GM18507 (cell line): ENCODE measurements around the gene BASP1.
A peak's percentile ranks its signal among the peaks of the same experiment; 100 is the strongest.

Experiments used
- DNase-seq: peaks from one replicate; pipeline ENCODE4 v3.0.0; 2011; ENCODE audit warnings: low read depth; ENCODE audit not compliant: insufficient read length; ENCODE audit errors: extremely low spot score
- FAIRE-seq: peaks from 2 replicates; lab custom pipeline; 2011; peaks lifted over from hg19 to GRCh38; lab: Jason Lieb, UNC

Gene BASP1

DNA sequence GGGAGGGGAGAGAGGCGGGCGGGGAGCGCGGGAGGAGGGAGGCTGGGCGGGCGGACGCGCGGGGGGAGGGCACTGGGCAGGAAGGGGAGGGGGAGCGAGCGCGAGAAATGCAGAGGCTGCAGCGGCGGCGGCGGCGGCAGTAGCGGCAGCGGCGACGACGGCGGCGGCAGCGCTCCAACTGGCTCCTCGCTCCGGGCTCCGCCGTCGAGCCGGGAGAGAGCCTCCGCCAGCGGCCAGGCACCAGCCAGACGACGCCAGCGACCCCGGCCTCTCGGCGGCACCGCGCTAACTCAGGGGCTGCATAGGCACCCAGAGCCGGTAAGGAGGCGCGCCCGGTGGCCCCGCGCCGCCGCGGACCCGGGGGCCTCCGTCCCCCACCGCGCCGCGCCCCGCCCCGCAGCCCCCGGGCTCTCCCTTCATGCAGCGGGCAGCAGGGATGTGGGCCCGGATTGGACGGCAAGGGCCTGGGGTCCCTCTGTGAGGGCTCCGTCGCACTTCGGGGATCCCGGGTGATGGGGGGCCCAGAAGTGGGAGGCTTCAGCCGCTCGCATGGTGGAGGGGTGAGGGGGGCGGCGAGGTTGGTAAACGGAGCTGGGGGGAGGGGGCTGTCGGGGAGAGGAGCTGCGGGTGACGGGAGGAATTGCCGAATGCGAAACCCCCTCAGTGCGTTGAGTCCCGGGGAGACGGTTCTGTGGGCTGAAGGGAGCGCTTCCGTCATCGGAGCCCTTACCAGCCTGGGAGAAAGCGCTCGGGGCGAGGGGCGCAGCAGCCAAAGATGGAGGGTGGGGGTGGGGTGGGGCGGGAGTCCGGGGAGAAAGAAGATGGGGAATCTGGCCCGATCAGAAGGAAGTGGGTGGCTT is at the start of gene BASP1:
Gene BASP1, plus strand, starts transcription at position 139 of the 860 bp plus-strand sequence. CDS start 57,586 bp downstream, outside the sequence.
- no peak for FAIRE-seq
- no peak for DNase-seq

- DNase-seq (no peak), FAIRE-seq (no peak)
Measured at GRCh38 chr5:17169507-17169906, 47.9 kb upstream of the BASP1 start.

DNA sequence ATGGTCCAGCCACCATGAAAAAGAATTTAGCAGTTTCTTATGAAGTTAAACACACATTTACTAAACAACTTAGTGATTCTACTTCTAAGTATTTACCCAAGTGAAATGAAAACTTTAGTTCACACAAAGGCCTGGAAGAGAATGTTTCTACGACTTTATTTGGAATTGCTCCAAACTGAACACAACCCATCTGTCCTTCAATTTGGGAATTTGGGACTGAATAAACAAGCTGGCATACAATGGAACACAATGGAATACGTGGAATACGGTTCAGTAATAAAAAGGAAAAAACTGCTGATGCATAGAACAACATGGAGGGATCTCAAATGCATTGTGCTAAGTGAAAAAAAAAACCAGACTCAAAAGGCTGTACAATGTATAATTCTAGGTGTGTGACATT is 44.6 kb upstream of the BASP1 start:
- FAIRE-seq, result no peak
- no peak for DNase-seq

- FAIRE-seq (no peak), DNase-seq (no peak)
Measured at GRCh38 chr5:17174965-17175364, 42.5 kb upstream of the BASP1 start.

- FAIRE-seq (no peak), DNase-seq (no peak)
Measured at GRCh38 chr5:17177501-17178372, 39.7 kb upstream of the BASP1 start.

- DNase-seq, result no peak
- FAIRE-seq, result no peak
Measured at GRCh38 chr5:17178373-17178675, 39.1 kb upstream of the BASP1 start.

GRCh38 chr5:17180330-17180843 is 37.0 kb upstream of the BASP1 start:
- FAIRE-seq, result no peak

GRCh38 chr5:17180864-17181723 is 36.3 kb upstream of the BASP1 start:
- FAIRE-seq, result no peak
- no peak for DNase-seq

More at GRCh38 chr5:17180330-17180843, 37.0 kb upstream of the BASP1 start:
- no peak for DNase-seq

DNA sequence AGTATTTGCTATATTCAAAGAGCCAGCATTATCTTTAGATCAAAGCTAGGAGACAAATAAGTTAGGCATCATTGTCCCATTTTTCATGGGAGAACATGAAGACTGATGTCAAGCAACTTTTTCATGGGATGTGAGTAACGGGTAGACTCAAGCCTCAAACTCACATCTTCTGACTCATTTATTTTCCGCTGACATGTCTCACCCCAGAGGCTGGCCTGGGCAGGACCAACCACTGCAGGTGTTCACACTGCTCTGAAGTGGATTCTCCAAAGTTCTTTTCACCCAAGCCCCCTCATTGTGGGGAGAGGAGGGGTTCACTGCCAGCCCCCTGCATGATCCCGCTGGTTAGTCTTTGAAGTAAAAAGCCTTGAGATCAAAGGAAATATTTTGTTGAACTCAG is 34.9 kb upstream of the BASP1 start:
- no peak for DNase-seq
- no peak for FAIRE-seq

- FAIRE-seq (no peak), DNase-seq (no peak)
Measured at GRCh38 chr5:17182981-17183380, 34.5 kb upstream of the BASP1 start.

DNA sequence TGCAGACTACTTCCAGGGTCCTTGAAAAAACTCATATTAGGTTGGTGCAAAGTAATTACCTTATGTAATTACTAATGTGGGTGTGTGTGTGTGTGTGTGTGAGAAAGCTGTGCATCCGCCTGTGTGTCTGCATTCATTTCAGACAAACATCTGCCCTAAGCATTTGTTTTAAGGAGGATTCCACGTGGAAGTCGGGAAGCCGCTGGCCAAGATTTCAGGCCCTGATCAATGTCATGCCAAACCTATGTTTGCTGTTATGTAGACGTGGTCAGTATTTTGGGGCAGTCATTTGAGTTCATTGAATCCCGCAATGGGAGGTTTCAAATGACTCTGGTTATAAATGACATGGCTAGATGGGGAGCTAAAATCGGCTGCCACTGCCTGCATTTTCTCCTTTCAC is 33.6 kb upstream of the BASP1 start:
- FAIRE-seq, result no peak
- no peak for DNase-seq

GRCh38 chr5:17184588-17184987 is 32.8 kb upstream of the BASP1 start:
- FAIRE-seq, result no peak
- DNase-seq, result no peak

DNA sequence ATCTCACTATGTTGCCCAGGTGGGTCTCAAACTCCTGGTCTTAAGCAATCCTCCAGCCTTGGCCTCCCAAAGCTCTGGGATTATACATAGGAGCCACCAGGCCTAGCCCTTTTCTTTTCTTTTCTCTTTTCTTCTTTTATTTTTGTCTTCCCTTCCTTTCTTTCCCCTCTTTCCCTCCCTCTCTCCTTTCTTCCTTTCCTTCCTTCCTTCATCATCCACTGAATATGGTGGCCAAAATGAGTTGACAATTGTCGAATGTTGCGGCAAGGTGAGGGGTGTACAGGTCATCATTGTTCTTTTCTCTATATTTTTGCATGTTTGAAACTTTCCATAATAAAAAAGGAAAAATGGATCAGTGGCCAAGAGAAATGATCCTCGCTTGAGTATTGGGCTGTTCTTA is 32.1 kb upstream of the BASP1 start:
- DNase-seq, result no peak
- FAIRE-seq, result no peak

- no peak for DNase-seq
- no peak for FAIRE-seq
Measured at GRCh38 chr5:17185773-17186172, 31.7 kb upstream of the BASP1 start.

DNA sequence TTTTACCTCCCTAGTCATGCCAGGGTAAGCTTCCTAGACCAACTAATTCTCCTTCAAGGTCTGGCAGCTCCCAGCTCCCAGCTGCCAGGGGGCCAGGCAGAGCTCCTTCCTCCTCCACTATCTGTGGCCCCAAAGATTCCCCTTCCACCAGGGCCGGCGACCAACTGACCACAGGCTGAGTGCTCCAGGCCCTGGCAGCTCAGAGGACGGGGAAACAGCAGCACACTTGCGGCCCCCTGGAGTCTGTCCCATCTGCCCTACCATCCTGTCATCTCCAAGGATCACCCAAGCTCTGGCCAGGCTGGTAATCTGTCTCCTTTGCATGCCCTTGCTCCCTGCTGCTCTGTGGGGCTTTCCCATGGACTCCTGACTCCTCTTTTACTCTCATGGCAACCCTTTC is 31.2 kb upstream of the BASP1 start:
- DNase-seq (no peak), FAIRE-seq (no peak)

- DNase-seq (no peak), FAIRE-seq (no peak)
Measured at GRCh38 chr5:17187011-17187785, 30.2 kb upstream of the BASP1 start.

DNA sequence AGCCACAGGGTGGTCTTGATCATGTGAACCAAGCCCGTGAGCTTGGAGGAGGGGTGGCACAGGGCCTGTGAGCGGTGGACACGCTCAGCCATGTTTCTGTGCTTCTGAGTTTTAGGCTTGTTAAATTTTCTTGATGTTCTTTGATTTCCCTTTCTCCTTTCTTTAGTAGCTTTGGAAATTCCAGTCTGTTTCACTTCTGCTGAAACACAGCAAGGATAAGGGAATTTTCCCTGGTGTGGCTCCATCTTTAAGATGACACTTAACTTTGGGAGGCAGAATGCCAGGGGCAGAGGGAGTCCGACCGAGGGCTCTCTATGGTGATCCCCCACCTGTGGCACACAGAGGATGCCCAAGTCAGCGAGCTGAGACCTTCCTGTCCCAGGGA is 29.7 kb upstream of the BASP1 start:
- DNase-seq (no peak), FAIRE-seq (no peak)

DNA sequence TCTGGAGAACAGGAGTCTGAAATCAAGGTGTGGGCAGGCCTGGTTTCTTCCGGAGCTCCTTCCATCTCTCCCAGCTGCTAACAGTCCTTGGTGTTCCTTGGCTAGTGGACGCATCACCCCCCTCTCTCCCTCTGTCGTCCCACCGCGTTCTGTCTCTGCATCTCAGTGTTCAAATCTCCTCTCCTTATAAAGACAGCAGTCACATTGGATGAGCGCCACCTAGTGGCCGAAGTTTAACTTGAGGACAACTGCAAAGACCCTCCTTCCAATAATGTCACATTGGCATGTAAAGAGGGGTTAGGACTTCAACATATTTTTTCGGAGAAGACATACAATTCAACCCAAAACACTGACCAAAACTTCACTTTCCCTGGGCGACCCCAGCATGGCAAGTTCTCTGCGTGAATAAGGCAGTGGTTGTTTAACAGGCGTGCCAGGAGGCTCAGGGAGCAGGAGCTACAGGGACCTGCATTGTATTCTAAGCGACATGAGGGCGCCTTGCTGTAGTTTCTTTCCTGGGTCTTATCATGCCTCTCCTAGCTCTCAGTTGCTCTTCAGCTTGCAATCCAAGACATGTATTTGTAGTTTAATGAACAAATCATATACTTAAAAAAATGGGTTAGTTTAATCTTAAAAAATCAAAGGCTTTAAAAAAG is 27.9 kb upstream of the BASP1 start:
- FAIRE-seq, result peak; percentile 66
- DNase-seq, result peak; percentile 15
